HepG2 (cell line): Measurements from ENCODE around the gene FAM171A2. TPM values are rescaled to one million over a fixed set of nuclear protein-coding genes. Genes with fewer than 3 reads are reported as not detected.

Experiments
- ARNTL ChIP-seq: sonication (generic); formaldehyde crosslinking; IDR thresholded peaks from 2 replicates; pipeline ENCODE4 v1.4.0; 2020; ENCODE audit warnings: mild to moderate bottlenecking, missing genetic modification reagents
- CHCHD3 ChIP-seq: sonication (generic); formaldehyde crosslinking; IDR thresholded peaks from 2 replicates; pipeline ENCODE4 v1.8.0; 2022; ENCODE audit warnings: mild to moderate bottlenecking, missing genetic modification reagents, moderate library complexity
- GABPB1 ChIP-seq: IDR thresholded peaks from 2 replicates; pipeline ENCODE4 v1.6.1; 2016; ENCODE audit warnings: mild to moderate bottlenecking, missing genetic modification reagents, moderate library complexity, missing compliant biosample characterization
- GATA4 ChIP-seq: sonication (generic); IDR thresholded peaks from 2 replicates; pipeline ENCODE4 v1.6.1; 2016; ENCODE audit warnings: antibody characterized with exemption, low read depth, borderline replicate concordance
- MXI1 ChIP-seq: IDR thresholded peaks from 3 replicates; pipeline ENCODE4 v1.6.1; 2012; ENCODE audit warnings: low read depth, low read length, inconsistent platforms, borderline replicate concordance
- MZF1 ChIP-seq: sonication (generic); formaldehyde crosslinking; IDR thresholded peaks from 2 replicates; pipeline ENCODE4 v1.8.1; 2023; ENCODE audit warnings: mild to moderate bottlenecking, missing genetic modification reagents, borderline replicate concordance
- PATZ1 ChIP-seq: sonication (generic); formaldehyde crosslinking; IDR thresholded peaks from 2 replicates; pipeline ENCODE4 v1.4.0; 2020; ENCODE audit warnings: missing genetic modification reagents
- RARG ChIP-seq: sonication (generic); formaldehyde crosslinking; IDR thresholded peaks from 2 replicates; pipeline ENCODE4 v1.4.0; 2020; ENCODE audit warnings: low read depth, mild to moderate bottlenecking, missing genetic modification reagents
- XRCC5 ChIP-seq: fragments of 200-400 bp; formaldehyde crosslinking; optimal IDR thresholded peaks from 2 replicates; pipeline ENCODE3; 2017; ENCODE audit warnings: mild to moderate bottlenecking, low read length
- ZBTB7B ChIP-seq: sonication (generic); formaldehyde crosslinking; IDR thresholded peaks from 2 replicates; pipeline ENCODE4 v1.4.0; 2020; ENCODE audit warnings: missing genetic modification reagents
- ZFY ChIP-seq: sonication (generic); formaldehyde crosslinking; IDR thresholded peaks from 2 replicates; pipeline ENCODE4 v1.4.0; 2020; ENCODE audit warnings: missing genetic modification reagents
- ZNF619 ChIP-seq: sonication (generic); formaldehyde crosslinking; IDR thresholded peaks from 2 replicates; pipeline ENCODE4 v1.4.0; 2020; ENCODE audit warnings: mild to moderate bottlenecking, missing genetic modification reagents
- ZNF670 ChIP-seq: sonication (generic); formaldehyde crosslinking; IDR thresholded peaks from 2 replicates; pipeline ENCODE4 v1.8.0; 2022; ENCODE audit warnings: mild to moderate bottlenecking, missing genetic modification reagents, borderline replicate concordance
- polyA plus RNA-seq, 8 experiments: library from polyadenylated mRNA; depleted of rRNA in 3 of 8; stranded (reverse) in 7 of 8; unstranded in 1 of 8; fragments of >200 nt; fragmentation: Illumina TruSeq in 4 of 8; extraction: Trizol in 4 of 8; gene quantifications; 2 replicates each; pipeline versions ENCODE4 v1.2.1 to v1.2.3, GENCODE V29; 2011 to 2016; ENCODE audit warnings: low read depth in 4 of 8, missing spikeins in 1 of 8, mixed read lengths in 1 of 8; ENCODE audit not compliant: insufficient read depth in 1 of 8
- total RNA-seq, 5 experiments: library from RNA; depleted of rRNA; stranded (reverse); fragments of >200 nt; fragmentation: Illumina TruSeq; extraction: Trizol; gene quantifications; 2 replicates each; pipeline ENCODE4 v1.2.3, GENCODE V29; 2016; ENCODE audit warnings: low read depth in 1 of 5
- TF ChIP-seq, protein P1 (sequence below): sonication (generic); formaldehyde crosslinking; IDR thresholded peaks from 2 replicates; pipeline ENCODE4 v1.4.0; 2020; ENCODE audit warnings: mild to moderate bottlenecking, missing genetic modification reagents
- TF ChIP-seq, protein P2 (sequence below), 2 experiments: sonication (generic) in 1 of 2; formaldehyde crosslinking in 1 of 2; IDR thresholded peaks; 2 replicates each; pipeline versions ENCODE4 v1.4.0 to v1.6.1; 2018 to 2020; ENCODE audit warnings: missing genetic modification reagents in 2 of 2, borderline replicate concordance in 1 of 2, low read depth in 1 of 2, mild to moderate bottlenecking in 1 of 2, missing biosample characterization in 1 of 2
- TF ChIP-seq, protein P3 (sequence below): sonication (generic); formaldehyde crosslinking; IDR thresholded peaks from 2 replicates; pipeline ENCODE4 v1.4.0; 2020; ENCODE audit warnings: mild to moderate bottlenecking, missing genetic modification reagents

The FAM171A2 gene
- total and polyA plus RNA-seq, 2 of the 13 experiments (the other 11 are each of a cell fraction or from before 2014, with no cell fraction given): 1.8 to 3.6 TPM

DNA sequence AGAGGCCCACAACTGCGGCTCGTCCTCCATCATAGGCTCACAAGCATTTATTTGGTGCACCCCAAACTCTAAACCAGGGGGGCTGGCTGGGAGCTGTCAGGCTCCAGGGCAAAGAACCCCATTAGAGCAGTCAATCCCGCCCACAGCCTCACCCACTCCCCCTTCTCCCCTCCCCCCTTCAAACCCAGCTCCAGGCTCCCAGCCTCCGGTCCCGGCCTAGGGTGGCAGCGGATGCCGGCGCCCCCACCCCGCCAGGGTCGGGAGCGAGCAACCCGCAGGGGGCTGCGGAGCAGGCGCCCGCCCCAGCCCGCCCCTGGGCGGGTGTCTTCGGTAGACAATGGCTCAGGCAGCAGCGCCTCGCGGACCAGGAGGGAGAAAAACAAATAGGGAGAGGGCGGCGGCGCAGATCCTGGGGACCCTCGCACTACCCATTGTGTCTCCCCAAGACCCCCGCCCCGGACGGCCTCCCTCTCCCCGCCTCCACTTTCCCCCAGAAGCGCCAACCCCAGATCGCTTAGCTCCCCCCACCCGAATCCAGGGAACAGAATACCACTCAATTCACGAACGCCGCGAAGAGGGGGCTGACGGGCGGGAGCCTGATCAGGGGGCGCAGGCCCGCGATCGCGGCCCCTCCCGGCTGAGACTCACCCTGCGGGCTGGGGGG is 572 bp downstream of the FAM171A2 start (continued):
- TF ChIP-seq, protein P1, sequence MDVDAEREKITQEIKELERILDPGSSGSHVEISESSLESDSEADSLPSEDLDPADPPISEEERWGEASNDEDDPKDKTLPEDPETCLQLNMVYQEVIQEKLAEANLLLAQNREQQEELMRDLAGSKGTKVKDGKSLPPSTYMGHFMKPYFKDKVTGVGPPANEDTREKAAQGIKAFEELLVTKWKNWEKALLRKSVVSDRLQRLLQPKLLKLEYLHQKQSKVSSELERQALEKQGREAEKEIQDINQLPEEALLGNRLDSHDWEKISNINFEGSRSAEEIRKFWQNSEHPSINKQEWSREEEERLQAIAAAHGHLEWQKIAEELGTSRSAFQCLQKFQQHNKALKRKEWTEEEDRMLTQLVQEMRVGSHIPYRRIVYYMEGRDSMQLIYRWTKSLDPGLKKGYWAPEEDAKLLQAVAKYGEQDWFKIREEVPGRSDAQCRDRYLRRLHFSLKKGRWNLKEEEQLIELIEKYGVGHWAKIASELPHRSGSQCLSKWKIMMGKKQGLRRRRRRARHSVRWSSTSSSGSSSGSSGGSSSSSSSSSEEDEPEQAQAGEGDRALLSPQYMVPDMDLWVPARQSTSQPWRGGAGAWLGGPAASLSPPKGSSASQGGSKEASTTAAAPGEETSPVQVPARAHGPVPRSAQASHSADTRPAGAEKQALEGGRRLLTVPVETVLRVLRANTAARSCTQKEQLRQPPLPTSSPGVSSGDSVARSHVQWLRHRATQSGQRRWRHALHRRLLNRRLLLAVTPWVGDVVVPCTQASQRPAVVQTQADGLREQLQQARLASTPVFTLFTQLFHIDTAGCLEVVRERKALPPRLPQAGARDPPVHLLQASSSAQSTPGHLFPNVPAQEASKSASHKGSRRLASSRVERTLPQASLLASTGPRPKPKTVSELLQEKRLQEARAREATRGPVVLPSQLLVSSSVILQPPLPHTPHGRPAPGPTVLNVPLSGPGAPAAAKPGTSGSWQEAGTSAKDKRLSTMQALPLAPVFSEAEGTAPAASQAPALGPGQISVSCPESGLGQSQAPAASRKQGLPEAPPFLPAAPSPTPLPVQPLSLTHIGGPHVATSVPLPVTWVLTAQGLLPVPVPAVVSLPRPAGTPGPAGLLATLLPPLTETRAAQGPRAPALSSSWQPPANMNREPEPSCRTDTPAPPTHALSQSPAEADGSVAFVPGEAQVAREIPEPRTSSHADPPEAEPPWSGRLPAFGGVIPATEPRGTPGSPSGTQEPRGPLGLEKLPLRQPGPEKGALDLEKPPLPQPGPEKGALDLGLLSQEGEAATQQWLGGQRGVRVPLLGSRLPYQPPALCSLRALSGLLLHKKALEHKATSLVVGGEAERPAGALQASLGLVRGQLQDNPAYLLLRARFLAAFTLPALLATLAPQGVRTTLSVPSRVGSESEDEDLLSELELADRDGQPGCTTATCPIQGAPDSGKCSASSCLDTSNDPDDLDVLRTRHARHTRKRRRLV (CRISPR knock-in tag): no peak
- TF ChIP-seq RARG (no peak), MXI1 (no peak), ZNF670 (CRISPR knock-in tag) (peak; percentile 51; the same call in 1 of the 2 replicates), CHCHD3 (CRISPR knock-in tag) (no peak), XRCC5 (no peak), ZBTB7B (no peak), GABPB1 (peak; percentile 9; the same call in 1 of the 2 replicates), PATZ1 (CRISPR knock-in tag) (peak; percentile 54), MZF1 (no peak), GATA4 (no peak), ZNF619 (CRISPR knock-in tag) (no peak), ARNTL (CRISPR knock-in tag) (no peak), ZFY (no peak)
- TF ChIP-seq, protein P2, sequence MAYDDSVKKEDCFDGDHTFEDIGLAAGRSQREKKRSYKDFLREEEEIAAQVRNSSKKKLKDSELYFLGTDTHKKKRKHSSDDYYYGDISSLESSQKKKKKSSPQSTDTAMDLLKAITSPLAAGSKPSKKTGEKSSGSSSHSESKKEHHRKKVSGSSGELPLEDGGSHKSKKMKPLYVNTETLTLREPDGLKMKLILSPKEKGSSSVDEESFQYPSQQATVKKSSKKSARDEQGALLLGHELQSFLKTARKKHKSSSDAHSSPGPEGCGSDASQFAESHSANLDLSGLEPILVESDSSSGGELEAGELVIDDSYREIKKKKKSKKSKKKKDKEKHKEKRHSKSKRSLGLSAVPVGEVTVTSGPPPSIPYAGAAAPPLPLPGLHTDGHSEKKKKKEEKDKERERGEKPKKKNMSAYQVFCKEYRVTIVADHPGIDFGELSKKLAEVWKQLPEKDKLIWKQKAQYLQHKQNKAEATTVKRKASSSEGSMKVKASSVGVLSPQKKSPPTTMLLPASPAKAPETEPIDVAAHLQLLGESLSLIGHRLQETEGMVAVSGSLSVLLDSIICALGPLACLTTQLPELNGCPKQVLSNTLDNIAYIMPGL (CRISPR knock-in tag; IDR thresholded peaks at IDR 0.05; ENCODE audit: borderline replicate concordance in 1 of 2, low read depth in 1 of 2): peak; percentile 5 to 65; a peak in 2 of 4 replicates
- TF ChIP-seq, protein P3, sequence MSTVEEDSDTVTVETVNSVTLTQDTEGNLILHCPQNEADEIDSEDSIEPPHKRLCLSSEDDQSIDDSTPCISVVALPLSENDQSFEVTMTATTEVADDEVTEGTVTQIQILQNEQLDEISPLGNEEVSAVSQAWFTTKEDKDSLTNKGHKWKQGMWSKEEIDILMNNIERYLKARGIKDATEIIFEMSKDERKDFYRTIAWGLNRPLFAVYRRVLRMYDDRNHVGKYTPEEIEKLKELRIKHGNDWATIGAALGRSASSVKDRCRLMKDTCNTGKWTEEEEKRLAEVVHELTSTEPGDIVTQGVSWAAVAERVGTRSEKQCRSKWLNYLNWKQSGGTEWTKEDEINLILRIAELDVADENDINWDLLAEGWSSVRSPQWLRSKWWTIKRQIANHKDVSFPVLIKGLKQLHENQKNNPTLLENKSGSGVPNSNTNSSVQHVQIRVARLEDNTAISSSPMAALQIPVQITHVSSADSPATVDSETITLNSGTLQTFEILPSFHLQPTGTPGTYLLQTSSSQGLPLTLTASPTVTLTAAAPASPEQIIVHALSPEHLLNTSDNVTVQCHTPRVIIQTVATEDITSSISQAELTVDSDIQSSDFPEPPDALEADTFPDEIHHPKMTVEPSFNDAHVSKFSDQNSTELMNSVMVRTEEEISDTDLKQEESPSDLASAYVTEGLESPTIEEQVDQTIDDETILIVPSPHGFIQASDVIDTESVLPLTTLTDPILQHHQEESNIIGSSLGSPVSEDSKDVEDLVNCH (CRISPR knock-in tag): no peak
